OCI-LY1 (cell line): Measurements from ENCODE around the gene PRLR.

ENCODE experiments used
- H2AFZ ChIP-seq: fragments of 200-600 bp; sonication (generic), shearing (Covaris generic); 2 replicates; pipeline ENCODE4 v1.6.0; 2014; ENCODE audit warnings: antibody characterized with exemption, mild to moderate bottlenecking, low read length
- H3F3A ChIP-seq: fragments of 200-600 bp; sonication (generic), shearing (Covaris generic); 2 replicates; pipeline ENCODE4 v1.6.0; 2014; ENCODE audit warnings: mild to moderate bottlenecking, antibody characterized with exemption, low read length, moderate library complexity; ENCODE audit not compliant: insufficient read depth
- H3K27ac ChIP-seq: fragments of 200-600 bp; sonication (generic); 2 replicates; pipeline ENCODE4 v1.5.1; 2014; ENCODE audit warnings: low read length, mixed run types, mild to moderate bottlenecking, low read depth; ENCODE audit not compliant: poor library complexity, severe bottlenecking
- H3K27me3 ChIP-seq: fragments of 200-600 bp; sonication (generic); 2 replicates; pipeline ENCODE4 v1.6.0; 2014; ENCODE audit warnings: antibody characterized with exemption, mild to moderate bottlenecking, low read length, moderate library complexity; ENCODE audit not compliant: insufficient read depth
- H3K36me3 ChIP-seq: fragments of 200-600 bp; sonication (generic); 2 replicates; pipeline ENCODE4 v1.6.1; 2014; ENCODE audit warnings: mild to moderate bottlenecking, antibody characterized with exemption, low read length, moderate library complexity, mixed read lengths; ENCODE audit not compliant: insufficient read depth
- H3K4me1 ChIP-seq: fragments of 200-600 bp; sonication (generic); 2 replicates; pipeline ENCODE4 v1.5.1; 2014; ENCODE audit warnings: mild to moderate bottlenecking, low read length, moderate library complexity; ENCODE audit not compliant: insufficient read depth, severe bottlenecking
- H3K4me2 ChIP-seq: fragments of 200-600 bp; sonication (generic), shearing (Covaris generic); 2 replicates; pipeline ENCODE4 v1.6.1; 2014; ENCODE audit warnings: low read length
- H3K4me3 ChIP-seq: fragments of 200-600 bp; sonication (generic); 2 replicates; pipeline ENCODE4 v1.5.1; 2014; ENCODE audit warnings: low read length, low read depth, mild to moderate bottlenecking, mixed read lengths; ENCODE audit not compliant: poor library complexity, severe bottlenecking
- H3K79me2 ChIP-seq: fragments of 200-600 bp; shearing (Covaris generic); 2 replicates; pipeline ENCODE4 v1.6.1; 2016; ENCODE audit warnings: mixed run types, low read length, mixed read lengths; ENCODE audit not compliant: insufficient read depth
- H3K9ac ChIP-seq: fragments of 200-600 bp; sonication (generic), shearing (Covaris generic); 2 replicates; pipeline ENCODE4 v1.6.1; 2014; ENCODE audit warnings: mild to moderate bottlenecking, low read length, mixed read lengths
- H3K9me2 ChIP-seq: fragments of 200-600 bp; sonication (generic), shearing (Covaris generic); 2 replicates; pipeline ENCODE4 v1.6.1; 2014; ENCODE audit warnings: low read depth, mild to moderate bottlenecking, low read length, mixed read lengths
- H3K9me3 ChIP-seq: fragments of 200-600 bp; shearing (Covaris generic); 2 replicates; pipeline ENCODE4 v1.6.1; 2014; ENCODE audit warnings: low read length, mixed read lengths
- H4K20me1 ChIP-seq: fragments of 200-600 bp; sonication (generic), shearing (Covaris generic); 2 replicates; pipeline ENCODE4 v1.6.0; 2016; ENCODE audit warnings: mild to moderate bottlenecking, low read length; ENCODE audit not compliant: insufficient read depth
- CTCF ChIP-seq: fragments of 200-600 bp; sonication (generic), shearing (Covaris generic); IDR thresholded peaks from 2 replicates; pipeline ENCODE4 v1.5.1; 2017; ENCODE audit warnings: mild to moderate bottlenecking, antibody characterized with exemption, low read length, moderate library complexity, mixed read lengths
- EZH2 ChIP-seq: fragments of 200-600 bp; sonication (generic), shearing (Covaris generic); IDR thresholded peaks from 2 replicates; pipeline ENCODE4 v1.8.0; 2017; ENCODE audit warnings: borderline replicate concordance, mixed run types, mild to moderate bottlenecking, antibody characterized with exemption, low read length, moderate library complexity, mixed read lengths

The PRLR gene

DNA sequence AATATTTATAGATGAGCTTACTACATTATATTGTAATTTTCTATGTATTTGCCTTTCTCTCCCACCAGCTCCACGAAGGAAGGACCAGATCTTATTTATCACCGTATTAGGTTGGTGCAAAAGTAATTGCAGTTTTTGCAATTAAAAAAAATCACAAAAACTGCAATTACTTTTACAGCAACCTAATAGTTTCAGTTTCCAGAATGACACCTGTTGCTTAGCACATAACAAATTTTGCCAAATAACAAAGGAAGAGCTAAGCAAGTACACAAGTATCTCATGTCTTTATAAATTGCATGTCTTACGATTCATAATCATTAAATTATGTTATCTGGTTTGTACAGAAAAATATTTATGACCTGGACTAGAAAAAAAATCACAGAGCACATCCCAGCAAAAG is 228.4 kb downstream of the PRLR start:
- Histone ChIP-seq H3K4me1 (no peaks in the 10 kb centered on the region), H3F3A (no peaks in the 10 kb centered on the region), H3K79me2 (no peaks in the 10 kb centered on the region), H2AFZ (no peak overlapping the region), H3K4me3 (no peak overlapping the region), H3K9me3 (no peaks in the 10 kb centered on the region), H3K9me2 (no peaks in the 10 kb centered on the region), H3K4me2 (no peak overlapping the region), H3K36me3 (no peaks in the 10 kb centered on the region), H3K27ac (no peak overlapping the region), H4K20me1 (no peaks in the 10 kb centered on the region), H3K27me3 (no peaks in the 10 kb centered on the region), H3K9ac (no peak overlapping the region)
- TF ChIP-seq EZH2 (no peak), CTCF (no peak)
